GM10266 (cell line): Measurements from ENCODE around the gene GHITM.

Experiments
- DNase-seq: peaks from one replicate; pipeline ENCODE4 v3.0.0; 2012; ENCODE audit errors: extremely low spot score
- CTCF ChIP-seq: IDR thresholded peaks from 2 replicates; pipeline ENCODE4 v1.5.1; 2012; ENCODE audit warnings: mild to moderate bottlenecking, low read depth; ENCODE audit not compliant: control insufficient read depth, insufficient read depth; ENCODE audit errors: missing control alignments

Gene GHITM

GRCh38 chr10:84181631-84182030 lies 42.3 kb downstream of the GHITM start:
- no peak for TF ChIP-seq CTCF
- no peak for DNase-seq

GRCh38 chr10:84184517-84184916 lies 45.2 kb downstream of the GHITM start:
- TF ChIP-seq CTCF, result no peak
- DNase-seq, result no peak

- TF ChIP-seq CTCF, result no peak
- no peak for DNase-seq
Measured at GRCh38 chr10:84185526-84186175, 46.3 kb downstream of the GHITM start.

- no peak for DNase-seq
- no peak for TF ChIP-seq CTCF
Measured at GRCh38 chr10:84188815-84189214, 49.5 kb downstream of the GHITM start.

GRCh38 chr10:84190621-84191020 lies 51.3 kb downstream of the GHITM start:
- no peak for TF ChIP-seq CTCF
- DNase-seq, result no peak

- no peak for DNase-seq
- no peak for TF ChIP-seq CTCF
Measured at GRCh38 chr10:84191106-84191505, 51.8 kb downstream of the GHITM start.

GRCh38 chr10:84193327-84193726 lies 54.0 kb downstream of the GHITM start:
- no peak for DNase-seq
- TF ChIP-seq CTCF, result no peak
